RKO (cell line): ENCODE results near the gene CCS.
"Not testable (repeated sequence)": the region's sequence is repeated elsewhere in the genome, so short reads cannot be mapped to it uniquely, and the experiment has no call there.

Source experiments
- DNase-seq: peaks from one replicate; pipeline ENCODE4 v3.0.0-alpha.2; 2016; ENCODE audit warnings: low spot score

Gene CCS

GRCh38 chr11:66591175-66591574, 1.8 kb upstream of the CCS start:
- no peak for DNase-seq

- DNase-seq, result no peak
Measured at GRCh38 chr11:66593303-66593635, 284 bp downstream of the CCS start.

GRCh38 chr11:66593650-66594049, 665 bp downstream of the CCS start:
- no peak for DNase-seq

GRCh38 chr11:66595245-66595904, 2.4 kb downstream of the CCS start:
- DNase-seq, result no peak

- no peak for DNase-seq
Measured at GRCh38 chr11:66598993-66599392, 6.0 kb downstream of the CCS start.

GRCh38 chr11:66600219-66600618, 7.2 kb downstream of the CCS start:
- no peak for DNase-seq

GRCh38 chr11:66600631-66601233, 7.7 kb downstream of the CCS start:
- no peak for DNase-seq

- no peak for DNase-seq
Measured at GRCh38 chr11:66603072-66603471, 10.1 kb downstream of the CCS start.

- no peak for DNase-seq
Measured at GRCh38 chr11:66604155-66604554, 11.2 kb downstream of the CCS start.

- DNase-seq, result not testable (repeated sequence)
Measured at GRCh38 chr11:66606608-66607007, 13.6 kb downstream of the CCS start.

GRCh38 chr11:66607126-66607834, 14.3 kb downstream of the CCS start:
- no peak for DNase-seq

- DNase-seq, result no peak
Measured at GRCh38 chr11:66609721-66610617, 17.0 kb downstream of the CCS start.

GRCh38 chr11:66612458-66612857, 19.5 kb downstream of the CCS start:
- no peak for DNase-seq

GRCh38 chr11:66614073-66614472, 21.1 kb downstream of the CCS start:
- no peak for DNase-seq

GRCh38 chr11:66616379-66617154, 23.6 kb downstream of the CCS start, which contains the start of gene RBM14:
RBM14 (plus strand) TSS chr11:66616630; CDS start chr11:66616721, 91 bp downstream.
- DNase-seq, result peak; percentile 98

- peak; percentile 85 for DNase-seq
Measured at GRCh38 chr11:66617155-66617834, 24.3 kb downstream of the CCS start.

GRCh38 chr11:66619080-66619554, 26.1 kb downstream of the CCS start:
- peak; percentile 65 for DNase-seq

GRCh38 chr11:66624450-66624849, 31.5 kb downstream of the CCS start:
- no peak for DNase-seq

GRCh38 chr11:66625041-66625751, 32.2 kb downstream of the CCS start:
- DNase-seq, result no peak

- no peak for DNase-seq
Measured at GRCh38 chr11:66625752-66626149, 32.8 kb downstream of the CCS start.
